HEK293 (cell line): ENCODE data around the gene TRMT1L.

ENCODE experiments used
- CTCF ChIA-PET: fragments of 350-600 bp; formaldehyde crosslinking; extraction: SDS; loops from one replicate; lab custom pipeline; 2021; ENCODE audit warnings: antibody characterized with exemption; lab: Yijun Ruan, JAX
- POLR2A ChIA-PET: fragments of 300-600 bp; formaldehyde crosslinking; extraction: SDS; loops from one replicate; lab custom pipeline; 2020; ENCODE audit warnings: antibody characterized with exemption, inconsistent platforms; lab: Yijun Ruan, JAX
- H3K27ac ChIP-seq: fragments of 200-500 bp; sonication (Bioruptor generic); 2 replicates; pipeline ENCODE4 v1.5.1; 2014; ENCODE audit warnings: low read depth, low read length, control low read depth, inconsistent platforms; ENCODE audit errors: extremely low read depth
- H3K36me3 ChIP-seq, 2 experiments: fragments of 200-500 bp in 1 of 2; sonication (Bioruptor generic) in 1 of 2; 1 replicate in 1 of 2; 2 replicates in 1 of 2; pipeline ENCODE4 v1.5.1; 2014 to 2017; ENCODE audit warnings: inconsistent platforms in 2 of 2, low read length in 2 of 2; ENCODE audit not compliant: control insufficient read depth in 2 of 2, insufficient read depth in 1 of 2
- H3K4me1 ChIP-seq: fragments of 200-500 bp; sonication (Bioruptor generic); 2 replicates; pipeline ENCODE4 v1.5.1; 2014; ENCODE audit warnings: mild to moderate bottlenecking, low read length, inconsistent platforms; ENCODE audit not compliant: control insufficient read depth, insufficient read depth
- H3K4me3 ChIP-seq: 2 replicates; pipeline ENCODE4 v1.5.1; 2011; ENCODE audit warnings: low read depth, mild to moderate bottlenecking, control low read depth, low read length, moderate library complexity
- H3K9me3 ChIP-seq: fragments of 200-500 bp; sonication (Bioruptor generic); 2 replicates; pipeline ENCODE4 v1.5.1; 2014; ENCODE audit warnings: low read depth, low read length, inconsistent platforms; ENCODE audit not compliant: control insufficient read depth, insufficient read depth
- BCL11B ChIP-seq: fragments of 450-650 bp; formaldehyde crosslinking; IDR thresholded peaks from 2 replicates; pipeline ENCODE4 v1.5.1; 2016; ENCODE audit warnings: low read depth, missing biosample characterization, missing genetic modification characterization
- GLI2 ChIP-seq: fragments of 450-650 bp; formaldehyde crosslinking; IDR thresholded peaks from 2 replicates; pipeline ENCODE4; 2017; ENCODE audit warnings: missing biosample characterization, missing genetic modification characterization, low read depth, borderline replicate concordance
- GLI4 ChIP-seq: fragments of 450-650 bp; formaldehyde crosslinking; IDR thresholded peaks from 2 replicates; pipeline ENCODE4 v1.5.1; 2016; ENCODE audit warnings: missing biosample characterization, missing genetic modification characterization
- KLF9 ChIP-seq: fragments of 450-650 bp; formaldehyde crosslinking; IDR thresholded peaks from 2 replicates; pipeline ENCODE4 v1.5.1; 2016; ENCODE audit warnings: missing biosample characterization, missing genetic modification characterization, low read depth
- SP7 ChIP-seq: fragments of 450-650 bp; formaldehyde crosslinking; IDR thresholded peaks from 2 replicates; pipeline ENCODE4 v1.5.1; 2016; ENCODE audit warnings: missing biosample characterization, missing genetic modification characterization
- YY1 ChIP-seq: fragments of 450-650 bp; formaldehyde crosslinking; IDR thresholded peaks from 2 replicates; pipeline ENCODE4 v1.5.1; 2018; ENCODE audit warnings: missing biosample characterization, missing genetic modification characterization
- ZFP3 ChIP-seq: fragments of 450-650 bp; formaldehyde crosslinking; IDR thresholded peaks from 2 replicates; pipeline ENCODE4 v1.5.1; 2016; ENCODE audit warnings: low read depth, missing biosample characterization, missing genetic modification characterization
- ZIC2 ChIP-seq: fragments of 450-650 bp; formaldehyde crosslinking; IDR thresholded peaks from 2 replicates; pipeline ENCODE4 v1.5.1; 2016; ENCODE audit warnings: missing biosample characterization, missing genetic modification characterization
- ZNF133 ChIP-seq: fragments of 450-650 bp; formaldehyde crosslinking; IDR thresholded peaks from 2 replicates; pipeline ENCODE4 v1.5.1; 2016; ENCODE audit warnings: missing biosample characterization, missing genetic modification characterization
- ZNF174 ChIP-seq: fragments of 450-650 bp; formaldehyde crosslinking; IDR thresholded peaks from 2 replicates; pipeline ENCODE4 v1.5.0; 2017; ENCODE audit warnings: missing biosample characterization, mild to moderate bottlenecking, missing genetic modification characterization
- ZNF202 ChIP-seq: fragments of 450-650 bp; formaldehyde crosslinking; IDR thresholded peaks from 2 replicates; pipeline ENCODE4 v1.5.1; 2016; ENCODE audit warnings: missing biosample characterization, missing genetic modification characterization, borderline replicate concordance
- ZNF211 ChIP-seq: fragments of 450-650 bp; formaldehyde crosslinking; IDR thresholded peaks from 2 replicates; pipeline ENCODE4 v1.5.1; 2016; ENCODE audit warnings: low read depth, missing biosample characterization, missing genetic modification characterization
- ZNF239 ChIP-seq: fragments of 450-650 bp; formaldehyde crosslinking; IDR thresholded peaks from 2 replicates; pipeline ENCODE4 v1.5.1; 2016; ENCODE audit warnings: missing biosample characterization, missing genetic modification characterization
- ZNF266 ChIP-seq: fragments of 450-650 bp; formaldehyde crosslinking; IDR thresholded peaks from 2 replicates; pipeline ENCODE4 v1.5.1; 2016; ENCODE audit warnings: missing biosample characterization, missing genetic modification characterization, low read depth
- ZNF423 ChIP-seq: fragments of 450-650 bp; formaldehyde crosslinking; IDR thresholded peaks from 2 replicates; pipeline ENCODE4 v1.5.1; 2016; ENCODE audit warnings: missing biosample characterization, missing genetic modification characterization
- ZNF777 ChIP-seq: fragments of 450-650 bp; formaldehyde crosslinking; IDR thresholded peaks from 2 replicates; pipeline ENCODE4 v1.5.1; 2017; ENCODE audit warnings: missing biosample characterization, missing genetic modification characterization, borderline replicate concordance
- ZXDB ChIP-seq: fragments of 450-650 bp; formaldehyde crosslinking; IDR thresholded peaks from 2 replicates; pipeline ENCODE4 v1.5.1; 2016; ENCODE audit warnings: missing biosample characterization, missing genetic modification characterization
- TF ChIP-seq, protein P1 (sequence below): fragments of 450-650 bp; formaldehyde crosslinking; IDR thresholded peaks from 2 replicates; pipeline ENCODE4 v1.5.1; 2017; ENCODE audit warnings: missing biosample characterization, missing genetic modification characterization
- TF ChIP-seq, protein P2 (sequence below): fragments of 450-650 bp; formaldehyde crosslinking; IDR thresholded peaks from 2 replicates; pipeline ENCODE4 v1.5.1; 2016; ENCODE audit warnings: missing biosample characterization, missing genetic modification characterization
- TF ChIP-seq, protein P3 (sequence below): fragments of 450-650 bp; formaldehyde crosslinking; IDR thresholded peaks from 2 replicates; pipeline ENCODE4 v1.5.1; 2016; ENCODE audit warnings: missing biosample characterization, missing genetic modification characterization
- TF ChIP-seq, protein P4 (sequence below): fragments of 450-650 bp; formaldehyde crosslinking; IDR thresholded peaks from 2 replicates; pipeline ENCODE4 v1.5.1; 2016; ENCODE audit warnings: missing biosample characterization, missing genetic modification characterization, borderline replicate concordance
- TF ChIP-seq, protein P5 (sequence below): fragments of 450-650 bp; formaldehyde crosslinking; IDR thresholded peaks from 2 replicates; pipeline ENCODE4 v1.5.1; 2016; ENCODE audit warnings: missing biosample characterization, missing genetic modification characterization

Gene TRMT1L

DNA sequence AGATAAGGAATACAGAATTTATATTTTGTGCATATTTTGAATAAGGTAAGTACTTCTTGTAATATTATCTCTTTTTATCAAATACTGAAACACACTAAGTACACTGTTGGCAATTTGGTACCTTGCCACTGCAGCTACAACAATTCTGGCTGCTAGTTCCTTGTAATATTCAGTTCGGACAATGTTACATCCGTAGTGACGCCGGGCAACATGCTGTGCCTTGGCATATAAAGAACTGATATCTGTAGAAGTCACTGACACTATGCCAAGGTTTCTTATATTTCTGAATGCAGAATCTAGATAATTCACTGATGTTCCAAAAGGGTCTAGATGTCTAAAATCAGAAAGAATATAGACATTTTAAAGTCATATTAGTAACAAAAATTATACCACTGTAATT is 17.5 kb downstream of the TRMT1L start:
- TF ChIP-seq KLF9 (tag by site-specific recombination), result no peak
- TF ChIP-seq ZFP3 (tag by site-specific recombination), result no peak
- no peak for TF ChIP-seq ZNF202 (tag by site-specific recombination)
- TF ChIP-seq ZNF266 (tag by site-specific recombination), result no peak
- TF ChIP-seq, protein P1, sequence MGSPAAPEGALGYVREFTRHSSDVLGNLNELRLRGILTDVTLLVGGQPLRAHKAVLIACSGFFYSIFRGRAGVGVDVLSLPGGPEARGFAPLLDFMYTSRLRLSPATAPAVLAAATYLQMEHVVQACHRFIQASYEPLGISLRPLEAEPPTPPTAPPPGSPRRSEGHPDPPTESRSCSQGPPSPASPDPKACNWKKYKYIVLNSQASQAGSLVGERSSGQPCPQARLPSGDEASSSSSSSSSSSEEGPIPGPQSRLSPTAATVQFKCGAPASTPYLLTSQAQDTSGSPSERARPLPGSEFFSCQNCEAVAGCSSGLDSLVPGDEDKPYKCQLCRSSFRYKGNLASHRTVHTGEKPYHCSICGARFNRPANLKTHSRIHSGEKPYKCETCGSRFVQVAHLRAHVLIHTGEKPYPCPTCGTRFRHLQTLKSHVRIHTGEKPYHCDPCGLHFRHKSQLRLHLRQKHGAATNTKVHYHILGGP (tag by site-specific recombination), result no peak
- TF ChIP-seq ZNF423, result no peak
- no peak for TF ChIP-seq ZNF239 (tag by site-specific recombination)
- TF ChIP-seq, protein P2, sequence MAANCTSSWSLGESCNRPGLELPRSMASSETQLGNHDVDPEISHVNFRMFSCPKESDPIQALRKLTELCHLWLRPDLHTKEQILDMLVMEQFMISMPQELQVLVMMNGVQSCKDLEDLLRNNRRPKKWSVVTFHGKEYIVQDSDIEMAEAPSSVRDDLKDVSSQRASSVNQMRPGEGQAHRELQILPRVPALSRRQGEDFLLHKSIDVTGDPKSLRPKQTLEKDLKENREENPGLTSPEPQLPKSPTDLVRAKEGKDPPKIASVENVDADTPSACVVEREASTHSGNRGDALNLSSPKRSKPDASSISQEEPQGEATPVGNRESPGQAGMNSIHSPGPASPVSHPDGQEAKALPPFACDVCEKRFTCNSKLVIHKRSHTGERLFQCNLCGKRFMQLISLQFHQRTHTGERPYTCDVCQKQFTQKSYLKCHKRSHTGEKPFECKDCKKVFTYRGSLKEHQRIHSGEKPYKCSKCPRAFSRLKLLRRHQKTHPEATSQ (tag by site-specific recombination), result no peak
- ChIA-PET CTCF (no interaction called here), POLR2A (no interaction called here)
- no peaks in the 10 kb centered on the region for H3K4me1 ChIP-seq
- no peak overlapping the region for H3K27ac ChIP-seq
- peaks cover 21 to 65% of the 10 kb centered on the region in 2 experiments for H3K36me3 ChIP-seq
- no peaks in the 10 kb centered on the region for H3K9me3 ChIP-seq
- no peak overlapping the region for H3K4me3 ChIP-seq

DNA sequence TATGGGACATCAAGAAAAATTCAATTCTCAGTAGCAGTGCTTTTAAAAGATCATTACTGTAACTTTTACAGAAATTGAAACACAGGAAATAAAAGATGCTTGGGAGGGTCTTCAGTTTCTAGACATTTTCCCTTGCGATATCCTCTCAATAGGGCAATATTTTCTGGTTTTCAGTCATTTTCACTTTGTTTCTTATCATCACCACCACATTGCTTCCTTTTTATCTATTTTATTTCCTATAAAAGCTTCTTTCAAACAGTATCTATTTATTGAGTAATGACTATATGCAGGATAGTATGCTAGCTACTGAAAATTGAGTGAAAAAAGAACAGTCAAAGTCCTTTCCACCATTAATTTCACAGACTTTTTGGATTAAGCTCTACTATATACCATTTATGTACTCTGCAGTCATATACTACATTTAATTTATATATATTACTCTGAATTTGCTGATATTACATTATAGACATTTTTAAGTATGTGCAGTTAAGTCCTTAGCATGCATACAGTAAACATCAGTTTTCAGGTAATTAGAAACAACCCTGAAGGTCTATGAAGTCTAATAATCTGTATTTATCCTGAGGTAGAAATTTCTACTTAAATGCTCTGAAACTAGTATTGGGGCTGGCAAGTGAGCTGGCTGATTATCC is 18.7 kb downstream of the TRMT1L start:
- TF ChIP-seq, protein P3, sequence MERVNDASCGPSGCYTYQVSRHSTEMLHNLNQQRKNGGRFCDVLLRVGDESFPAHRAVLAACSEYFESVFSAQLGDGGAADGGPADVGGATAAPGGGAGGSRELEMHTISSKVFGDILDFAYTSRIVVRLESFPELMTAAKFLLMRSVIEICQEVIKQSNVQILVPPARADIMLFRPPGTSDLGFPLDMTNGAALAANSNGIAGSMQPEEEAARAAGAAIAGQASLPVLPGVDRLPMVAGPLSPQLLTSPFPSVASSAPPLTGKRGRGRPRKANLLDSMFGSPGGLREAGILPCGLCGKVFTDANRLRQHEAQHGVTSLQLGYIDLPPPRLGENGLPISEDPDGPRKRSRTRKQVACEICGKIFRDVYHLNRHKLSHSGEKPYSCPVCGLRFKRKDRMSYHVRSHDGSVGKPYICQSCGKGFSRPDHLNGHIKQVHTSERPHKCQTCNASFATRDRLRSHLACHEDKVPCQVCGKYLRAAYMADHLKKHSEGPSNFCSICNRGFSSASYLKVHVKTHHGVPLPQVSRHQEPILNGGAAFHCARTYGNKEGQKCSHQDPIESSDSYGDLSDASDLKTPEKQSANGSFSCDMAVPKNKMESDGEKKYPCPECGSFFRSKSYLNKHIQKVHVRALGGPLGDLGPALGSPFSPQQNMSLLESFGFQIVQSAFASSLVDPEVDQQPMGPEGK (tag by site-specific recombination), result no peak
- TF ChIP-seq YY1 (tag by site-specific recombination) (no peak), GLI2 (tag by site-specific recombination) (no peak), ZNF777 (tag by site-specific recombination) (no peak), ZNF211 (tag by site-specific recombination) (no peak), ZNF174 (tag by site-specific recombination) (no peak), ZNF133 (tag by site-specific recombination) (no peak), SP7 (no peak), ZXDB (tag by site-specific recombination) (no peak), BCL11B (tag by site-specific recombination) (no peak), GLI4 (tag by site-specific recombination) (no peak), ZIC2 (tag by site-specific recombination) (no peak)
- TF ChIP-seq, protein P4, sequence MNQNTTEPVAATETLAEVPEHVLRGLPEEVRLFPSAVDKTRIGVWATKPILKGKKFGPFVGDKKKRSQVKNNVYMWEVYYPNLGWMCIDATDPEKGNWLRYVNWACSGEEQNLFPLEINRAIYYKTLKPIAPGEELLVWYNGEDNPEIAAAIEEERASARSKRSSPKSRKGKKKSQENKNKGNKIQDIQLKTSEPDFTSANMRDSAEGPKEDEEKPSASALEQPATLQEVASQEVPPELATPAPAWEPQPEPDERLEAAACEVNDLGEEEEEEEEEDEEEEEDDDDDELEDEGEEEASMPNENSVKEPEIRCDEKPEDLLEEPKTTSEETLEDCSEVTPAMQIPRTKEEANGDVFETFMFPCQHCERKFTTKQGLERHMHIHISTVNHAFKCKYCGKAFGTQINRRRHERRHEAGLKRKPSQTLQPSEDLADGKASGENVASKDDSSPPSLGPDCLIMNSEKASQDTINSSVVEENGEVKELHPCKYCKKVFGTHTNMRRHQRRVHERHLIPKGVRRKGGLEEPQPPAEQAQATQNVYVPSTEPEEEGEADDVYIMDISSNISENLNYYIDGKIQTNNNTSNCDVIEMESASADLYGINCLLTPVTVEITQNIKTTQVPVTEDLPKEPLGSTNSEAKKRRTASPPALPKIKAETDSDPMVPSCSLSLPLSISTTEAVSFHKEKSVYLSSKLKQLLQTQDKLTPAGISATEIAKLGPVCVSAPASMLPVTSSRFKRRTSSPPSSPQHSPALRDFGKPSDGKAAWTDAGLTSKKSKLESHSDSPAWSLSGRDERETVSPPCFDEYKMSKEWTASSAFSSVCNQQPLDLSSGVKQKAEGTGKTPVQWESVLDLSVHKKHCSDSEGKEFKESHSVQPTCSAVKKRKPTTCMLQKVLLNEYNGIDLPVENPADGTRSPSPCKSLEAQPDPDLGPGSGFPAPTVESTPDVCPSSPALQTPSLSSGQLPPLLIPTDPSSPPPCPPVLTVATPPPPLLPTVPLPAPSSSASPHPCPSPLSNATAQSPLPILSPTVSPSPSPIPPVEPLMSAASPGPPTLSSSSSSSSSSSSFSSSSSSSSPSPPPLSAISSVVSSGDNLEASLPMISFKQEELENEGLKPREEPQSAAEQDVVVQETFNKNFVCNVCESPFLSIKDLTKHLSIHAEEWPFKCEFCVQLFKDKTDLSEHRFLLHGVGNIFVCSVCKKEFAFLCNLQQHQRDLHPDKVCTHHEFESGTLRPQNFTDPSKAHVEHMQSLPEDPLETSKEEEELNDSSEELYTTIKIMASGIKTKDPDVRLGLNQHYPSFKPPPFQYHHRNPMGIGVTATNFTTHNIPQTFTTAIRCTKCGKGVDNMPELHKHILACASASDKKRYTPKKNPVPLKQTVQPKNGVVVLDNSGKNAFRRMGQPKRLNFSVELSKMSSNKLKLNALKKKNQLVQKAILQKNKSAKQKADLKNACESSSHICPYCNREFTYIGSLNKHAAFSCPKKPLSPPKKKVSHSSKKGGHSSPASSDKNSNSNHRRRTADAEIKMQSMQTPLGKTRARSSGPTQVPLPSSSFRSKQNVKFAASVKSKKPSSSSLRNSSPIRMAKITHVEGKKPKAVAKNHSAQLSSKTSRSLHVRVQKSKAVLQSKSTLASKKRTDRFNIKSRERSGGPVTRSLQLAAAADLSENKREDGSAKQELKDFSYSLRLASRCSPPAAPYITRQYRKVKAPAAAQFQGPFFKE (tag by site-specific recombination), result no peak
- TF ChIP-seq, protein P5, sequence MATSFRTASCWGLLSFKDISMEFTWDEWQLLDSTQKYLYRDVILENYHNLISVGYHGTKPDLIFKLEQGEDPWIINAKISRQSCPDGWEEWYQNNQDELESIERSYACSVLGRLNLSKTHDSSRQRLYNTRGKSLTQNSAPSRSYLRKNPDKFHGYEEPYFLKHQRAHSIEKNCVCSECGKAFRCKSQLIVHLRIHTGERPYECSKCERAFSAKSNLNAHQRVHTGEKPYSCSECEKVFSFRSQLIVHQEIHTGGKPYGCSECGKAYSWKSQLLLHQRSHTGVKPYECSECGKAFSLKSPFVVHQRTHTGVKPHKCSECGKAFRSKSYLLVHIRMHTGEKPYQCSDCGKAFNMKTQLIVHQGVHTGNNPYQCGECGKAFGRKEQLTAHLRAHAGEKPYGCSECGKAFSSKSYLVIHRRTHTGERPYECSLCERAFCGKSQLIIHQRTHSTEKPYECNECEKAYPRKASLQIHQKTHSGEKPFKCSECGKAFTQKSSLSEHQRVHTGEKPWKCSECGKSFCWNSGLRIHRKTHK, result no peak
- ChIA-PET POLR2A (no interaction called here), CTCF (no interaction called here)

More for the DNA sequence above, 18.7 kb downstream of the TRMT1L start:
- Histone ChIP-seq H3K9me3 (no peaks in the 10 kb centered on the region), H3K36me3 (peaks cover 25 to 69% of the 10 kb centered on the region in 2 experiments; a peak in 2 of 3 replicates), H3K4me3 (no peak overlapping the region), H3K4me1 (no peaks in the 10 kb centered on the region), H3K27ac (no peak overlapping the region)
